Measurements from ENCODE around the gene TEX53. TPM values are rescaled to one million over a fixed set of nuclear protein-coding genes. Genes with fewer than 3 reads are reported as not detected.

TEX53 gene
- total and polyA plus RNA-seq, 12 donors: not detected

DNA sequence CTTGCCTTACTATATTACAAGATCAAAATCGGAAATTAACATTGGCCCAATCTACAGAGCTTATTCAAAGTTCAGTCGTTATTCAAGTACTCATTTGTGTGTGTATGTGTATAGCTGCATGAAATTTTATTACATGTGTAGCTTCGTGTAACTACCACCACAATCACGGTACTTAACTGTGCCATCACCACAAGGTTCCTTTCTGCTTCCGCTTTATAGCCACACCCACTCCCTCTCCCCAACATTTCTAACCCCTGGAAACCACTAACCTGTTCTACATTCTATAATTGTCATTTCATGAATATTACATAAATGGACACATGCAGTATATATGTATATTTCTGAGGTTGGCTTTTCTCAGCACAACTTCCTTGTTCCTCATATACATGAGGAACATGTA, 28.3 kb upstream of the TEX53 start:
- TF ChIP-seq, protein P1, sequence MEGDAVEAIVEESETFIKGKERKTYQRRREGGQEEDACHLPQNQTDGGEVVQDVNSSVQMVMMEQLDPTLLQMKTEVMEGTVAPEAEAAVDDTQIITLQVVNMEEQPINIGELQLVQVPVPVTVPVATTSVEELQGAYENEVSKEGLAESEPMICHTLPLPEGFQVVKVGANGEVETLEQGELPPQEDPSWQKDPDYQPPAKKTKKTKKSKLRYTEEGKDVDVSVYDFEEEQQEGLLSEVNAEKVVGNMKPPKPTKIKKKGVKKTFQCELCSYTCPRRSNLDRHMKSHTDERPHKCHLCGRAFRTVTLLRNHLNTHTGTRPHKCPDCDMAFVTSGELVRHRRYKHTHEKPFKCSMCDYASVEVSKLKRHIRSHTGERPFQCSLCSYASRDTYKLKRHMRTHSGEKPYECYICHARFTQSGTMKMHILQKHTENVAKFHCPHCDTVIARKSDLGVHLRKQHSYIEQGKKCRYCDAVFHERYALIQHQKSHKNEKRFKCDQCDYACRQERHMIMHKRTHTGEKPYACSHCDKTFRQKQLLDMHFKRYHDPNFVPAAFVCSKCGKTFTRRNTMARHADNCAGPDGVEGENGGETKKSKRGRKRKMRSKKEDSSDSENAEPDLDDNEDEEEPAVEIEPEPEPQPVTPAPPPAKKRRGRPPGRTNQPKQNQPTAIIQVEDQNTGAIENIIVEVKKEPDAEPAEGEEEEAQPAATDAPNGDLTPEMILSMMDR (IDR thresholded peaks at IDR 0.05): no peak
- no peaks in the 10 kb centered on the region for H3K36me3 ChIP-seq
- no peaks in the 10 kb centered on the region for H3K4me1 ChIP-seq
- intact Hi-C loops (cut with DNase I): loop anchor here in 1 of 10 donors (10.0 kb wide), 1 partner anchor 839 kb away; no protein-coding TSS in a partner anchor
- 80 to 90% methylated on average over 5 of the region's 5 CpGs for WGBS, 2 donors
- no peak for ATAC-seq
- DNase-seq: no peak
- H3K9me3 ChIP-seq: no peaks in the 10 kb centered on the region
- no peak overlapping the region for H3K27ac ChIP-seq
- H3K4me3 ChIP-seq: no peak overlapping the region
- peaks cover 0 to 7% (median 5%) of the 10 kb centered on the region in 7 donors for H3K27me3 ChIP-seq

DNA sequence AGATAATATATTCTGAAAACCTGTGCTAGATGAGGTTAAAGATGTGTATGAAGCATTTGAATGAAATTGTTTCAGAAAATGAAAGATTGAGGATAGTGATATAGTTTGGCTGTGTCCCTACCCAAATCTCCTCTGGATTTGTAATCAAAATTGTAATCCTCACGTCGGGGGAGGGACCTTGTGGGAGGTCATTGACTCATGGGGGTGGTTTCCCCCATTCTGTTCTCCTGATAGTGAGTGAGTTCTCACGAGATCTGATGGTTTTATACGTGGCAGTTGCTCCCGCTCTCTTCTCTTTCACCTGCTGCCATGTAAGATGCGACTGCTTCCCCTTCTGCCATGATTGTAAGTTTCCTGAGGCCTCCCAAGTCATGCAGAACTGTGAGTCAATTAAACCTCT, 26.4 kb upstream of the TEX53 start:
- H3K4me3 ChIP-seq: no peak overlapping the region
- 72 to 78% methylated on average over 6 of the region's 6 CpGs for WGBS, 2 donors
- H3K27ac ChIP-seq: no peak overlapping the region
- ATAC-seq (no peak), DNase-seq (no peak)
- no peaks in the 10 kb centered on the region for H3K36me3 ChIP-seq
- H3K27me3 ChIP-seq: peaks cover 0 to 21% (median 12%) of the 10 kb centered on the region in 7 donors
- intact Hi-C loops (cut with DNase I): loop anchor here in 3 of 10 donors (5.0 to 10.0 kb wide), 3 partner anchors 223 to 841 kb away; no protein-coding TSS in a partner anchor
- H3K9me3 ChIP-seq: no peaks in the 10 kb centered on the region
- no peaks in the 10 kb centered on the region for H3K4me1 ChIP-seq
- TF ChIP-seq, protein P1 (IDR thresholded peaks at IDR 0.05): no peak

DNA sequence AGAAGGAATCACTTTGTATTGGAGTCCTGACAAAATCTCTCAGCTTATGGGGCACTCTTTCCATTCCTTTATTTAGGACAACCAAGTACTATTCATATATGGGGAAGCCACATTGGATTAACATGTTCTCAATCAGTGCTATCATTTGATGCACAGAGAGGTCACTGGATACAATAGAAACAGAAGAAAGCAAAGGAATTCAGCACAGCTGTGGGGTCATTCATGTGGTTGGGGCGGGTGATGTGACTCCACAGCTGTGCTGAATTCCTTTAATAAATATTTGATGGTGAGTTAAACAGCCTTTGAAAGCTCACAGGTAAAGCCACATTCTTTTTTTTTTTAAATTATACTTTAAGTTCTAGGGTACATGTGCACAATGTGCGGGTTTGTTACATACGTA, 25.2 kb upstream of the TEX53 start:
- Histone ChIP-seq H3K4me3 (no peak overlapping the region), H3K27me3 (peaks cover 0 to 26% (median 12%) of the 10 kb centered on the region in 7 donors), H3K27ac (no peak overlapping the region), H3K9me3 (no peaks in the 10 kb centered on the region), H3K4me1 (no peaks in the 10 kb centered on the region), H3K36me3 (no peaks in the 10 kb centered on the region)
- no peak for DNase-seq
- WGBS, 2 donors: 87 to 89% methylated on average over 3 of the region's 3 CpGs
- ATAC-seq: no peak
- intact Hi-C loops (cut with DNase I): loop anchor here in 3 of 10 donors (2.0 to 10.0 kb wide), 4 partner anchors 224 to 842 kb away; no protein-coding TSS in a partner anchor
- TF ChIP-seq, protein P1 (IDR thresholded peaks at IDR 0.05): no peak

DNA sequence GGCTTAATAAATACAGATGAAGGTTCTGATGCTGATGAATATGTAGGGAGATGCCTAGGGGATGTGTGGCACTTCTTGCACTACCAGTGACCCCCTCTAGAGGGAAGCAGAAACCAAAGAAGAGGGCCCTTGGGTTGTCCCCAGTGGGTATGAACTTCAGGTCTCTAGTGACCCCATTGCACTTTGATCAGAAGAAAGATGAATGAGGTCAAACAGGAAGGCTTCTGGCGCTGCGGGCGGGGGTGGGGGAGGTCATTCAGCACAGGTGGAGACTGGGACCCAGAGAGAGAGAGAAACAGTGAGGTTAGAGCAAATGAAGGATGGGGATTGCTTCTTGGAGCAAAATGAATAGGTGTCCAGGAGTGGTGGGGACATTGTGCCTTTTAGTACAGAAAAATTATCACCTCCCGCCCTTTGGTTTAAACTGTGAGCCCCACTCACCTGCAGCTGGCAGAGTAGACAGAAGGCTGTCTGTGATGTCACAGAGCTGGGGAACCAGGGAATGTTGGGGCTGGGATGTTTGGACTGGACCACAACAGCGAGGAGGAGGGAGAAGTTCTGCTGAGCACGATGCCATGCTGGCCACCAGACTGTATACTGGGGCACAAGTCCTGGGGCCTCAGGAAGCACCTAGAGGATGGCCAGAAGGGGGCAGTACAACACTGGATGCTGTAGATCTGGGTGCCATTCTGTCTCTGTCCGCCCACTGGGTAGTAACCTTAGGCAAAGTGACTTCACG, 24.2 kb upstream of the TEX53 start, which contains the start of gene TEX48:
Gene TEX48 (minus strand): TSS at position 599 of the 739 bp plus-strand sequence. CDS start 10,469 bp downstream, outside the sequence.
- Histone ChIP-seq H3K36me3 (no peaks in the 10 kb centered on the region), H3K9me3 (no peaks in the 10 kb centered on the region), H3K4me1 (peaks cover 0 to 7% (median 0%) of the 10 kb centered on the region in 9 donors), H3K27me3 (peaks cover 0 to 36% (median 15%) of the 10 kb centered on the region in 7 donors), H3K27ac (no peak within 1 kb of the TSS), H3K4me3 (no peak within 1 kb of the TSS)
- ATAC-seq (peak in 5 of 8 donors; percentile 46 to 71 (median 53)), DNase-seq (peak in 1 of 2 donors; percentile 39)
- intact Hi-C loops (cut with DNase I): loop anchor here in 3 of 10 donors (2.0 to 10.0 kb wide), 4 partner anchors 226 to 843 kb away; no protein-coding TSS in a partner anchor
- TF ChIP-seq, protein P1 (IDR thresholded peaks at IDR 0.05): peak; percentile 23 to 65 (median 51)
- 57 to 63% methylated on average over 8 of the region's 8 CpGs for WGBS, 2 donors
